ENCODE data around the gene TRIM22.
A peak's percentile ranks its signal among the peaks of the same experiment; 100 is the strongest.
"Not testable (repeated sequence)": the region's sequence is repeated elsewhere in the genome, so short reads cannot be mapped to it uniquely, and the experiment has no call there.

The TRIM22 gene, protein sequence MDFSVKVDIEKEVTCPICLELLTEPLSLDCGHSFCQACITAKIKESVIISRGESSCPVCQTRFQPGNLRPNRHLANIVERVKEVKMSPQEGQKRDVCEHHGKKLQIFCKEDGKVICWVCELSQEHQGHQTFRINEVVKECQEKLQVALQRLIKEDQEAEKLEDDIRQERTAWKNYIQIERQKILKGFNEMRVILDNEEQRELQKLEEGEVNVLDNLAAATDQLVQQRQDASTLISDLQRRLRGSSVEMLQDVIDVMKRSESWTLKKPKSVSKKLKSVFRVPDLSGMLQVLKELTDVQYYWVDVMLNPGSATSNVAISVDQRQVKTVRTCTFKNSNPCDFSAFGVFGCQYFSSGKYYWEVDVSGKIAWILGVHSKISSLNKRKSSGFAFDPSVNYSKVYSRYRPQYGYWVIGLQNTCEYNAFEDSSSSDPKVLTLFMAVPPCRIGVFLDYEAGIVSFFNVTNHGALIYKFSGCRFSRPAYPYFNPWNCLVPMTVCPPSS

DNA sequence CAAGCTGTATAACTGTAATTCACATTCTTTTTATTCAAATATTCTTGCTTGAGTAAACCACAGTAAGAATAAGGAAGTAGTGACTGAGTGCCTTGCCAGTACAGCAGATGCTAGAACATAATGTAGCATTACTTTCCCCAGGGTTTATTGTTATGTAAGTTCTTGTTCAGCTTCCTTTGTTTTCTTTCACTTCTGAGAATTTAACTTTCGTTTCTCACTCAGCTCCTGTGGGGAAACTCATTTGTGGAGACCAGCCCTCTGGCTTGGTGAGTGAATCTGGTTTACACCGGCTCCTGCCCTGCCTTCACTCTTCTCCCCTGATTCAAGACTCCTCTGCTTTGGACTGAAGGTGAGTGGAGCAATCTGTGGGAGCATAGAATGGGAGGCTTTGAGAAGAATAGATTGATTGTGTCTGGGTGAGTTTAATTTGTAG is at the start of gene TRIM22:
TRIM22 (plus strand) TSS at position 240 of the 433 bp plus-strand sequence. CDS start 6,443 bp downstream, outside the sequence.
- DNase-seq (ENCODE audit: low read depth) = peak; percentile 32

DNA sequence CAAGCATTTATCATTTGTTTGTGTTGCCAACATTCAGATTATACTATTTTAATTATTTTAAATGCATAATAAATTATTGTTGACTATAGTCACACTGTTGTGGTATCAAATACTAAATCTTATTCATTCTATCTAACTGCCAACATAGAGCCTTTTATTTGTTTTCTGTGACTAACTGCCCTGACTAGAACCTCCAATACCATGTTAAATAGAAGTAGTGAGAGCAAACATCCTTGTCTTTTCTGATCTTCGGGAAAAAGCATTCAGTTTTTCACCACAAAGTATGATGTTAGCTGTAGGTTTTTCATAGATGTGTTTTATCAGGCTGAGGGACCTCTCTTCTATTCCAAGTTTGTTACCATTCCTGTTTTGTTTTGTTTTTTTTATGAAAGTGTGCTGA is 49.6 kb upstream of the TRIM22 start:
- no peak for DNase-seq (ENCODE audit: low read depth)

DNA sequence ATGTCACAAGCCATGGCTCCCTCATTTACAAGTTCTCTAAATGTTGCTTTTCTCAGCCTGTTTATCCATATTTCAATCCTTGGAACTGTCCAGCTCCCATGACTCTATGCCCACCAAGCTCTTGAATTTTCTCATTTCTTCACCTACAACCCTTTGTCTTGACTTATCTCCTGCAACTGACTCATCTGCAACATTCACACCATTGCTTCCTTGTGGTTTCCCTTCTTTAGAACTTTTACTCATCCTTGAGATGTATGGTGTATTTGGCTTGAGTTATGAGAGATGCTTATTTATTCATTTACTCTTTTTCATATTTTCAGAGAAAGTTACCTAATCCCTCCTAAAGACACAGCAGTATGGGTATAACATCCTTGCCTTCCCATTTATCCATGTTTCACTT is 46.0 kb upstream of the TRIM22 start:
- no peak for DNase-seq (ENCODE audit: low read depth)

DNA sequence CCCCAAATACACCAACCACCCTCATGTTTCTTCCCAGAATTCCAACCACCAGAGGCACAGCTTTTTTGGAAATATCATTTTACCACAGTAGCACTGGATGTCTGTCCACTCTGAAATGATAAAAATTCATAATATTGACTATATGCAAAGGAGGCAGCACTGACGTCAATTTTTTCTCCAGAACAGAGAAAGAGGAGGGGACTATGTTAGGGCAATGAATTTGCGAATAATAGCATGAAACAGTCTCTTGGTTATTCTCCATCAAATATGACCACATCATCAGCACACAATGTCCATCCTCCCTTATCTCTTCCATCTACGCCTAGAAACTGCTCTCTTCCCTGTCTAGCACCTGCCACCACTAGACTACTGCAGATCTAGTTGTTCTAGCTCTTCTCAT is 43.5 kb upstream of the TRIM22 start:
- no peak for DNase-seq (ENCODE audit: low read depth)

DNA sequence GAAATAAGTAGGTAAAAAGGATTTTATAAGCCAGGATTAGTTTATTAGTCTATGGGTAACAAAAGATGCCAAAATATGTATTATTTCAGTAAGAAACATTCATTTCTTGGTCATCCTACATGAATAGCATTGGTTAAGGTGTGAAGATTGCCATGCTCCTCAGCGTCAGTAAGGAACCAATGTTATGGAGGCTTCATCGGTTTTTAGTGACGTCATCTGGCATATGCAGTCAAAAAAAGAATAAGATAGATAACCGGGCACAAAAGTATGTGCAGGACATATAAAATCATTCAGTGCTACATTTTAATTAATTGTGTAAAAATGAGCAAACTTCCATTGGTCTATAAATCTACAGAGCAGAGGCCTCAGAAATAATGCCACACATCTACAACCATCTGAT is 34.1 kb upstream of the TRIM22 start:
- no peak for DNase-seq (ENCODE audit: low read depth)

DNA sequence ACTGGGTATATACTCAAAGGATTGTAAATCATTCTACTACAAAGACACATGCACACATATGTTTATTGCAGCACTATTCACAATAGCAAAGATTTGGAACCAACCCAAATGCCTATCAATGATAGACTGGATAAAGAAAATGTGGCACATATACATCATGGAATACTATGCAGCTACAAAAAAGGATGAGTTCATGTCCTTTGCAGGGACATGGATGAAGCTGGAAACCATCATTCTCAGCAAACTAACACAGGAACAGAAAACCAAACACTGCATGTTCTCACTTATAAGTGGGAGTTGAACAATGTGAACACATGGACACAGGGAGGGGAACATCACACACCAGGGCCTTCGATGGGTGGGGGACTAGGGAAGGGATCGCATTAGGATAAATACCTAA is 32.6 kb upstream of the TRIM22 start:
- not testable (repeated sequence) for DNase-seq (ENCODE audit: low read depth)

DNA sequence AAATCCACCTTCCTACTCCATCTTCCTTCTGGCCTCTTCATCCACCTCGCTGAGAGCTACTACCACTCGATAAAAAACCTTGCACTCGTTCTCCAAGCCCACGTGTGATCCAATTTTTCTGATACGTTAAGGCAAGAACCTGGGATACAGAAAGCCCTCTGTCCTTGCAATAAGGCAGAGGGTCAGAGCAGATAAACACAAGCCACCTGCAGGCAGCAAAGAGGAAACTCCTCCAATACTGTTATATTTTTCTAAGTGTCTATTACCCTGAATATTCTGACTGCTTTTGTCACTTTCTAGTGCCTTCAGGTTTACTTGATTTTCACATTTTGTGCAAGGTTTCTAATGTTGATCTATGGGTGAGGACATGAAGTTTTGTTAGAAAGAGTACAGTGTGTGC is 31.3 kb upstream of the TRIM22 start:
- DNase-seq (ENCODE audit: low read depth) = no peak

DNA sequence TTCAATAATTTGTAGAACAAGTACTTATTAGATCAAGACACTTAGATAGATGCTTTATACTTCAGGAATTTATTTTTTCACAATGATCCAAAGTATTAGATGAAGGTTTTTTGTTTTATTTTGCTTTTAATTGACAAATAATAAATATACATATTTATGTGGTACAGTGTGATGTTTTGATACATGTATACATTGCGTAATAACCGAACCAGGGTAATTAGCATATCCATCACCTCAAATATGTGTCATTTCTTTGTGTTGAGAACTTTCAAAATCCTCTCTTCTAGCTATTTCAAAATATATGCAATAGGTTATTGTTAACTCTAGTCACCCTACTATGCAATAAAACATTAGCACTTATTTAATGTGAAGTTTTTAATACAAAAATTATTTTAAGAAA is 26.1 kb upstream of the TRIM22 start:
- no peak for DNase-seq (ENCODE audit: low read depth)

DNA sequence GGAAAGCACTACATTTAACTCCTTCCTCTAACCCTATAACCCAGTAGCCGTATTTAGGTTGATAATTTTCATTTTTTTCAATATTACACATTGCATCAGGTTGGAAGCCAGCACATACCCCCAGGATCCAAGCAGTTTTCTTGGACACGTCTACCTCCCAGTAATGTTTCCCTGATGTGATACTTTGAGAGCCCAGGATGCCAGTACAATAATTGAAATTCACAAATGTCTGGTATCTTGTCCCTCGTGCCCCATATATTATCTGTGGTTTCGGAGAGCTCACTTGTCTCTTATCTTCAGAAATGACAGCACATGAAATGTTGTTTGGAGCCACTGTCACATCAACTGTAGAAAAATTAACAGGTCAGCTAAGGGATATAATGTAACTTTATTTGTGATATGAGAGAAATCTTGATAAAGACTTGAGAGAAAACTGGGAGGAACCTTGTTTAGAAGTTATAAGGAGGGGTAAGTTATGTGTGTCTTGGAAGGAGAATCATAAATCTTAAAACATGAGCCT is 24.5 kb upstream of the TRIM22 start:
- DNase-seq (ENCODE audit: low read depth) = no peak

DNA sequence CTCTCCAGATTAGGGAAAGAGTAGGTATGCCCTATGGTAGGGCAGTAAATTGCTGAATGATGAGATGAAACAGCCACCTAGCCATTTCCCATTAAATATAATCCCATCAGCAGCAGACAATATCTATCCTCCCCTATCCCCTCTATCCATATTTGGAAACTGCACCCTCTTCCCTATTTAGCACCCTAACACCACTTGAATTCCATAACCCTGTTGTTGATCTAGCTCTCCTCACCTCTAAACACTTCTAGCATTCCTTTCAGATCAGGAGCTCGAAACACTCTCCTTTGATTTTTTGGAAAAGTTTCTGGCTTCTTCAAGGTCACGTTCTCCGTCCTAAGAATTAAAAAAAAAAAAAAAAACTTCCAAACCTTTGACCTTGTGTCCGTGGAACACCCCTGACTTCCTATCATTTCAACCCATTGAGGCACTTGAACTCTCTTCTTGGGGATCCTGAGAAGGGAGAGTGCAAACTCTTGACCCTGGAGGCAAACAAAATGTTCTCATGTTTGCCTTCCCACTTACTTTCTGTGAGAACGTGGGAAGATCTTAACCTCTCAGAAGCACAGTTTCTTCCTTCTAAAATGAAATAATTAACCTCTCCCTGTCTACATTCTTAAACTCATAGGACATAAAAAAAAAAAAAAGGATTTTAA is 23.7 kb upstream of the TRIM22 start:
- no peak for DNase-seq (ENCODE audit: low read depth)

DNA sequence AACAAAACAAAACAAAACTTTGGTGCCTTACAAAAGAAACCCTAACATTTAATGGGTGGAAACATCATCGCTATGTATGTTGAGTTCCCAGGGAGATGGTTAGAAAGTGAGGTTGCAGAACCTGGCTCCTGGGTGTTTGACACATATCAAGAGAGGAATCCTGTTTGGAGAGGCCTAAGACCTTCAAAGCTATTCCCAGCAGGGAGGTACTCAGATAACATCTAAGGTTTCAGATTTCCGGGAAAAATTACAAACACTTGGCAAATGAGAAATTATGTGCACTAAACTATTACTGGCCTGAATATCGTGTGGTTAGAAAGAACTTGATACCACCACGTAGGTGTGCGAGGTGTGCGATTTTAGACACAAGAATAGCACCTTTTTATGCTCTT is 23.2 kb upstream of the TRIM22 start:
- DNase-seq (ENCODE audit: low read depth) = no peak

DNA sequence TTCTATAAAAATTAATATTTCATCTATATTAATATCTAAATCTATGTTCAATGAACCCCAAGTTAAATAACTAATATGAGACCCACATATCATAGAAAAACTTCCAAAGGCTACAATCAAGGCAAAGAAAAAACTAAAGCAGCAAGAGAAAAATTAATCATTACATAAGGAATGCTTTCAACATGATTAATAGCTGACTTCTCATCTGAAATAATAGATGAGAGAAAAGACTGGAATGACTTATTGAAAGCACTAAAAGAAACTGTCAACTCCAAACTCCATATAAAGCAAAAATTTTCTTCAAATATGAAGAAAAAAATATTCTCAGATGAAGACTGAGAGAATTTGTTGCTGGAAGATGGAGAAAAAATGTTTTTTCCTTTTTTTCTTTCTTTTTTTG is 17.8 kb upstream of the TRIM22 start:
- no peak for DNase-seq (ENCODE audit: low read depth)

DNA sequence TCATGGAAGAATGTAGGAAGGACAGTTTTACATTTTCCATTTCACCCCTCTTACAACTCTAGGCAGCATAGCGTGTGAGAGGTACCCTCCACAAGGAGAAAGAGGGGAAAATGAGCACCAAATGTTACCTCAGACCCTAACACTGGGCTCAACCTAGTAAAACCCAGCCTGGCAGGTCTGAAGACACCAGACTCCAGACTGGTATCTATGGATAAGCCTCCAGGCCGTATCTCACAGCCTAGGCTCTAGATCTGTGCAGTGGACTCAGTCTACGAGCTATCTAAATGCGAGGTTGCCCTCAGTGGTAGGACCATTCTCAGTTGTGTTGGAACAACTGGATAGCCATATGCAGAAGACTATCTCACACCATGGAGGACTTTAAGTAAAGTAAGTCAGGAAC is 15.2 kb upstream of the TRIM22 start:
- DNase-seq (ENCODE audit: low read depth) = no peak

DNA sequence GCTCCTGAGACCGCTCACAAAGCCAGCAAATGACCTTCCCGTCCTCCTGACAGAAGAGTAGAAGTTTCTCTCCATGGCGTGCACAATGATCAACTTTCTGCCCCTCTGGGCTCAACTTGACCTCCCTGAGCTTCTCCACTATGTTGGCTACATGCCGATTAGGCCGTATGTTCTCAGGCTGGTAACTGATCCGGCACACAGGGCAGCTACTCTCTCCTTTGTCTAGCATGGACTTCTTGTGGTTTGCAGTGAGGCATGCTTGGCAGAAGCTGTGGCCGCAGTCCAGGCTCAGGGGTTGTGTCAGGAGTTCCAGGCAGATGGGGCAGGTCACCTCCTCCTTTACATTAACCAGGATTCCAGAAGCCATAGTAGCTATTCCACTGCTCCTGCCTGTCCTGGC is 9.8 kb upstream of the TRIM22 start:
- no peak for DNase-seq (ENCODE audit: low read depth)

DNA sequence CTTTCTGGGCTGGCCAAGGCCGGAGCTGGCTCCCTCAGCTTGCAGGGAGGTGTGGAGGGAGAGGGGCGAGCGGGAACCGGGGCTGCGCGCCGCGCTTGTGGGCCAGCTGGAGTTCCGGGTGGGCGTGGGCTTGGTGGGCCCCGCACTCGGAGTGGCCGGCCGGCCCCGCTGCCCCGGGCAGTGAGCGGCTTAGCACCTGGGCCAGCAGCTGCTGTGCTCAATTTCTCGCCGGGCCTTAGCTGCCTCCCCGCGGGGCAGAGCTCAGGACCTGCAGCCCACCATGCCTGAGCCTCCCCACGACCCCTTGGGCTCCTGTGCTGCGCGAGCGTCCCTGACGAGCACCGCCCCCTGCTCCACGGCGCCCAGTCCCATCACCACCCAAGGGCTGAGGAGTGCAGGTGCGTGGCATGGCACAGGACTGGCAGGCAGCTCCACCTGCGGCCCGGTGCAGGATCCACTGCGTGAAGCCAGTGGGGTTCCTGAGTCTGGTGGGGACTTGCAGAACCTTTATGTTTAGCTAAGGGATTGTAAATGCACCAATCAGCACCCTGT is 6.6 kb upstream of the TRIM22 start:
- DNase-seq (ENCODE audit: low read depth) = not testable (repeated sequence)

DNA sequence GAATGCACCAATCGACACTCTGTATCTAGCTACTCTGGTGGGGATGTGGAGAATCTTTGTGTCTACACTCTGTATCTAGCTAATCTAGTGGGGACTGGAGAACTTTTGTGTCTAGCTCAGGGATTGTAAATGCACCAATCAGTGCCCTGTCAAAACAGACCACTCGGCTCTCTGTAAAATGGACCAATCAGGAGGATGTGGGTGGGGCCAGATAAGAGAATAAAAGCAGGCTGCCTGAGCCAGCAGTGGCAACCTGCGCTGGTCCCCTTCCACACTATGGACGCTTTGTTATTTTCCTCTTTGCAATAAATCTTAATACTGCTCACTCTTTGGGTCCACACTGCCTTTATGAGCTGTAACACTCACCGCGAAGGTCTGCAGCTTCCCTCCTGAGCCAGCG is 6.0 kb upstream of the TRIM22 start:
- DNase-seq (ENCODE audit: low read depth) = not testable (repeated sequence)

DNA sequence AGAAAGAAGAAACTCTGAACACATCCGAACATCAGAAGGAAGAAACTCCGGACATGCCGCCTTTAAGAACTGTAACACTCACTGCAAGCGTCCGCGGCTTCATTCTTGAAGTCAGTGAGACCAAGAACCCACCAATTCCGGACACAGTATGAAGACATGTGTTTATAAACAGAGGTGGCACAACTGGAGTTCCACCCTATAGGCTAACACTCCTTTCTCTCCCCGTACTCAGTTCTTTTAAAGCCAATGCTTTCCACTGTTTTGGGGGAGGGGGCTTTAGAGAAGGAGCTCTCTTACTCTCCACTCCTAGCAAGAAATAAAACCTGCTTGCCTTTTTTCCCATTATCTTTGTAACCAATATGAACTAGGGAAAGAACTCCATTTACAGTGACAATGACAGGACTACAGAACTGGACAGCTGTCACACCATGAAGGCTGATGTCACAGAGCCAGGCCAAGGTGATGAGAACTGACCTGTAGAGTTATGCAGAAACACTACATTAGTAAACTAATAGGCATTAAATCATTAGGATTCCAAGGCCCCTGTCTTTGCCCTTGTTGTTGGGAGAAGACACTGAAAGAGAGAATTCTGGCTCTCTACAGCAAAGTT is 5.4 kb upstream of the TRIM22 start:
- no peak for DNase-seq (ENCODE audit: low read depth)

DNA sequence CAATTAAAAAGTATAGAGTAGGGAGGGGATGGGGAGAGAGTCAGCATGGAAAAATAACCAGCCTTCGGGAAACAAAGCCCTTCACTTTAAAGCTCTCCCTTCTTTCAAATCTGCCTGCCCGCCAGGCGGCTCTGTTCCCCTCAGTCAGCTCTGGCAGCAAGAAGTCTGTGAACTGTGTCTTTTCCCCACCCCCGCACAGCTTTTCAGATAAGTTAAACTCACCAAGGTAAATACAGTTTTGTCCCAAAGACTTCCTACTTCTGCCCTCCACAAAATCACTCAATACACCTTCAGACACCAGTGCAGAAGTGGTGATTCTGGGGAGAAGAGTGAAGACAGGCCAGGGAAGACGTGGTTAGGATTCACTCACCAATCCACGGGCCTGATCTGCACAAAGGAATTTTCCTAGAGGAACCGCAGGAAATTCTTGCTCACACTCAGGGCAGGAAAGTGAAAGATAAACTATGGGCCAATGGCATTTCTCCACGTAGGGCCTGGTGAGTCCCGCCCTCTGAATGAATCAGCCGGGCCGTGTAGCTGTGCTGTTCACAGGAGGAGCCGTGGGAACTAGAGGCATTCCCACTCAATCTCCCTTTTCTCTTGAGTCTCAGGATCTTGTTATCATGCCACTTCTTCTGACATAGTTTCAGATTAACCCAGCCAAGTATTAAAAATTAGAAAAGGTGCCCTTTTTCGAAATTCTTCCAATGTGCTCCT is 4.8 kb upstream of the TRIM22 start, which contains the start of gene TRIM5:
TRIM5 (minus strand) TSS at position 429 of the 717 bp plus-strand sequence. CDS start 4,897 bp downstream, outside the sequence.
- peak; percentile 77 for DNase-seq (ENCODE audit: low read depth)

DNA sequence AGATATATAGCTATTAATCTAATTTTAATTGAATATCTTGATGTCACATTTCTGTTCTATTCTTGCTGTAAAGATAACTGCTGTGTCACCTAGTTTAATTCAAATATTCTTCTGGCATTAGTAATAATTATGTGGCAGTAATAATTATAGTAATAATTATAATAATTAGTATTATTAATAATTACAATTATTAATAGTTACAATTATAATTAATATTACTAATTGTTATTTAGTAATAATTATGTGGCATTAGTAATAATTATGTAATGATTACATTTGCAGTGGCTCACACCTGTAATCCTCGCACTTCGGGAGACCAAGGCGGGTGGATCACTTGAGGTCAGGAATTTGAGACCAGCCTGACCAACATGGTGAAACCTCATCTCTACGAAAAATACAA is 3.2 kb upstream of the TRIM22 start:
- no peak for DNase-seq (ENCODE audit: low read depth)

DNA sequence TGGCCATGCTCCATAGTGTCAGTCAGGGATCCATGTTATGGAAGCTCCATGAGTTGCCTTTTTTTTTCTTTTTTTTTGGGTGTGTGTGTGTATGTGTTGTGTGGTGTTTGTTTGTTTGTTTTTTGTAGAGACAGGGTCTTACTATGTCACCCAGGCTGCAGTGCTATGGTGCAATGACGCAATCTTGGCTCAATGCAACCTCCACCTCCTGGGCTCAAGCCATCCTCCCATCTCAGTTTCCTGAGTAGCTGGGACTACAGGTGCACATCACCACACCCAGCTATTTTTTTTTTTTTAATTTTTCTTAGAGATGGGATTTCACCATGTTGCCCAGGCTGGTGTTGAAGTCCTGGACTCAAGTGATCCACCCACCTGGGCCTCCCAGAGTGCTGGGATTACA is 1.1 kb upstream of the TRIM22 start:
- no peak for DNase-seq (ENCODE audit: low read depth)

DNA sequence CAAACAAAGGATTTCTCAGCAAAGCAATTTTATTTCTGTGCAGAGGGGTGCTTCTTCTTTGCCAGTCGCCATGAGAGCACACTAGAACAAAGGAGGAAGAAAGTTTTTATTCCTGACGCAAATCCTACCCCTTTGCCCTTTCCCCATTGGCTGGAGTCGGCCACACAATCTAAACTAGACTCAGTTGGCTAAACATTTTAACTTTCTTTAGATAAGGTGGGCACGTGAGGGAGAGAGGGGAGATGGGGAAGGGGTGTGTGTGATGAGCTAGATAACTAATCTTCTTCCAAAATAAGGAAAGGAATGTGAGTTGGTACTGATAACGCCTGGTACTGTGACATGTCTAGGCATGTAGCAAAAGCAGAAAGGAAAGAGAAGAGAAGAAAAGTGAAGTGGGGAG is 626 bp downstream of the TRIM22 start:
- DNase-seq (ENCODE audit: low read depth) = no peak

DNA sequence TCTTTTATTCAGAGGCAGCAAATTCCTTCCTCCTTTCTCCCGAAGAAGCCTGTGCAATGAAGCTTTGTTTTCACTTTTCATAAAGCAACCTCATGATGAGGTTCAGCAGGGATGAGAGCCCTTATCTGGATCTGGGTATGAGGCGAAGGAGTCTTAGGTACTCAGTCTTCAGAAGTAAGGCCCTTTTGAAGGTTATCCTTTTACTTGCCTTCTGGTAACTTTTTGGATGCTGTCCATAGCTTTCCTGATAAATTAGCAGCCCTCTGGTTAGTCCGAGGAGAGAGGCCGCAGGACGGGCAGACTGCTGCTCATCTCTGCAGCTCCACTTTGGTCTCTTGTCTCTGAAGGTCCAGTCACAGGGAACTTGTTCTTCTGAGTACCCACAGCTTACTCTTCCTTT is 1.1 kb downstream of the TRIM22 start:
- no peak for DNase-seq (ENCODE audit: low read depth)
